SU-DHL-6 (cell line): ENCODE data around the gene SUPT3H.

ENCODE experiments used
- EZH2phosphoT487 ChIP-seq: fragments of 200-600 bp; sonication (generic), shearing (Covaris generic); conservative IDR thresholded peaks from 2 replicates; pipeline ENCODE4 v1.6.1; 2018; ENCODE audit warnings: mild to moderate bottlenecking, antibody characterized with exemption, low read length, moderate library complexity, mixed read lengths
- TF ChIP-seq, protein P1 (sequence below): fragments of 200-600 bp; sonication (generic); IDR thresholded peaks from one replicate; pipeline ENCODE4 v1.5.1; 2017; ENCODE audit warnings: antibody characterized with exemption, mild to moderate bottlenecking, low read length, moderate library complexity; ENCODE audit not compliant: insufficient read depth, poor library complexity, severe bottlenecking

DNA sequence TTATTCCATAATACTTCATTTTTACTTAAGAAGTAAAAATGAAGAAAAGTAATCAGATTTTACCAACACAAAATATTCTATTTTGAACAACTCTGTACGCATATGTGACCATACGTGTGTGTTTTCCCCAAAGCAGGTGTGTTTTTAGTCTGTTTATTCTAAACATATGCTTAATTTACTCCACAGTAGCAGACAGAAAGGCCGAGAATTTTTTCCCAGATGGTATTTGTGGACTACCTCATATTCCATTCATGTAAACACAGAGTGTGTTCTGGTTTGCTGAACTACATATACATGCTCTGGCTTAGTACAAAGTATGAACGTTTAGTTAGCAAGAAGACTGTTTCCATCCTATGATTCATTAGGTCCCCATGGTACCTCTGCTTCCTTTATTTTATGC, 282.9 kb downstream of the SUPT3H start:
- TF ChIP-seq, protein P1, sequence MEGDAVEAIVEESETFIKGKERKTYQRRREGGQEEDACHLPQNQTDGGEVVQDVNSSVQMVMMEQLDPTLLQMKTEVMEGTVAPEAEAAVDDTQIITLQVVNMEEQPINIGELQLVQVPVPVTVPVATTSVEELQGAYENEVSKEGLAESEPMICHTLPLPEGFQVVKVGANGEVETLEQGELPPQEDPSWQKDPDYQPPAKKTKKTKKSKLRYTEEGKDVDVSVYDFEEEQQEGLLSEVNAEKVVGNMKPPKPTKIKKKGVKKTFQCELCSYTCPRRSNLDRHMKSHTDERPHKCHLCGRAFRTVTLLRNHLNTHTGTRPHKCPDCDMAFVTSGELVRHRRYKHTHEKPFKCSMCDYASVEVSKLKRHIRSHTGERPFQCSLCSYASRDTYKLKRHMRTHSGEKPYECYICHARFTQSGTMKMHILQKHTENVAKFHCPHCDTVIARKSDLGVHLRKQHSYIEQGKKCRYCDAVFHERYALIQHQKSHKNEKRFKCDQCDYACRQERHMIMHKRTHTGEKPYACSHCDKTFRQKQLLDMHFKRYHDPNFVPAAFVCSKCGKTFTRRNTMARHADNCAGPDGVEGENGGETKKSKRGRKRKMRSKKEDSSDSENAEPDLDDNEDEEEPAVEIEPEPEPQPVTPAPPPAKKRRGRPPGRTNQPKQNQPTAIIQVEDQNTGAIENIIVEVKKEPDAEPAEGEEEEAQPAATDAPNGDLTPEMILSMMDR: no peak
- no peak for TF ChIP-seq EZH2phosphoT487
